ENCODE results near the gene ID4.

DNA sequence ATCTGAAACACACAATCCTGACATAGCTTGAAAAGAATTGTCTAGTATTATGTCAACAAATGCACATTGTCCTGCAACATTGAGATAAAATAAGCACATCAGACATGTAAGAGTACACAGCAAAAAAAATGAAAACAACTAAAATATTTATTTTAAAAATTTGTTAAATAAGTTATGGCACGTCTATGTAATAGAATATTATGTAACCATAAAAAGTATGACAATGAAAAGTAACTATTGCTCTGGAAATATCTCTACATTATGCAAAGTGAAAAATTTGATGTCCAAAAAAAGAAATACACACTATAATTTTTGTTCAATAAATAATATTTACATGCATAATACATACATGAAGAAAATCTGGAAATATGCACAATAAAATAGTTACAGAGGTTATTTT is 9.3 kb upstream of the ID4 start:
- TF ChIP-seq CTCF (conservative IDR thresholded peaks at IDR 0.05 in 1 of 2, IDR thresholded peaks at IDR 0.05 in 1 of 2; ENCODE audit: extremely low read depth in 1 of 2, insufficient read depth in 1 of 2, low read depth in 1 of 2, low read length in 2 of 2): no peak
- no peak for TF ChIP-seq EZH2 (IDR thresholded peaks at IDR 0.05; ENCODE audit: borderline replicate concordance, low read length)

Data from mammary epithelial cell (primary cell).